AG04450 (cell line): ENCODE results near the gene ADIPOR2. TPM values are rescaled to one million over a fixed set of nuclear protein-coding genes. Genes with fewer than 3 reads are reported as not detected.

ENCODE experiments used
- CTCF ChIA-PET: fragments of 300-600, 350-600 bp; formaldehyde crosslinking; extraction: SDS; loops from one replicate; lab custom pipeline; 2022; ENCODE audit warnings: antibody characterized with exemption, inconsistent platforms; lab: Charles Lee
- POLR2A ChIA-PET: fragments of 350-600 bp; formaldehyde crosslinking; extraction: SDS; loops from one replicate; lab custom pipeline; 2021; ENCODE audit warnings: antibody characterized with exemption, inconsistent platforms; lab: Yijun Ruan, JAX
- DNase-seq: peaks from one replicate; pipeline ENCODE4 v3.0.0-alpha.2; 2011; ENCODE audit warnings: low read depth, low spot score
- H3K27ac ChIP-seq: one replicate; pipeline ENCODE4 v1.5.1; 2012; ENCODE audit warnings: low read depth, low read length, control low read depth
- H3K27me3 ChIP-seq: one replicate; pipeline ENCODE4 v1.6.0; 2012; ENCODE audit warnings: low read length; ENCODE audit not compliant: control insufficient read depth, insufficient read depth
- H3K4me3 ChIP-seq: 2 replicates; pipeline ENCODE4 v1.5.1; 2011; ENCODE audit warnings: mild to moderate bottlenecking, low read depth, low read length, control low read depth
- H3K9me3 ChIP-seq: 2 replicates; pipeline ENCODE4 v1.5.1; 2012; ENCODE audit warnings: low read length; ENCODE audit not compliant: control insufficient read depth, insufficient read depth
- CTCF ChIP-seq: IDR thresholded peaks from 2 replicates; pipeline ENCODE4 v1.5.1; 2011; ENCODE audit warnings: low read depth, low read length, control low read depth, inconsistent platforms
- polyA plus RNA-seq: library from polyadenylated mRNA; depleted of rRNA; stranded (reverse); fragments of >200 nt; gene quantifications from 2 replicates; pipeline ENCODE4 v1.2.3, GENCODE V29; 2011

The ADIPOR2 gene
- polyA plus RNA-seq, 1 experiment = 39.5 TPM

DNA sequence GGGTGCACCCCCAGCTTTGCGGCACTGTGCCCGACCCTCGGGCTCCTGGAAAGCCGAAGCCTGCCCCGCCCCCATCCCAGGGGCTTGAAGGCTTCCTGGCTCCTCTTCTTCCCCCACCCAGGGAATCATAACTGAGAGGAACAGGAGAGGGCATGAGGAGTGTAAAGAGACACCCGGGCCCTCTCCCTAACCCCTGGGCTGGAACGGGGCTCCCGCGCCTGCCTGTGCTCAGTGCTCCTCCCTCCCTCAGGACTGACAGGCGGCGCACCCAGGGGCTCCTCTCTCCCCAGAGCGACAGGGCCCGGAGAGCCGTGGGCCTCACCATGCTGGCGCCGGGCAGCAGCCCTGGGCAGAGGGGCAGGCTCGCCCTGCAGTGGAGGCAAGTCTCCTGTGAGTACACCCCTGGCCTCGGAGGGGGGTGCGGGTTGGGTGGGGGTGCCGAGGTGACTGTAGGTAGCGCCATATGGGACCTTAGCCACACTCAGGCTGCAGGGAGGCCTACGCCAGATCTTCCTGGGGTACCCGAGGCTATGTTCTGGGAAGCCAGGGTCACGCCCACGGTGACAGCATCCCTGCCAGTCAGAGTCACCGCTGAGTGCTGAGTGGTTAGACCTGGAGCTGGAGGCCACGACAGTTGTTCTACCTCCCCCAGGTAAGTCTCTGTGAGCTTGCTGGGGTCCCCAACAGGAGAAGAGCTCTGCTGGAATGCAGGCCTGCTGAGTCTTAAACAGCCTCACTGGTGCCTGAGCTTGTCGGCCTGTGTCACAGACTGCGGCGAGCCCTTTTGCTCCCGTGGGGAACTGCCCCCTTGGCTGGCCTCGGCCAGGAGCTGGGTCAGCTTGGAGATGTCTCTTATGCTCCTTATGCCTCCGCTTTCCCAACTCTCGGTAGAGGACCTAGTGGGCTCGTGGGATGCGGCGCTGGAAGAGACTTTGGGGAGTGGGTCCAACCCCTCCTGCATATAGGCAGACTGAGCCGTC is 137.2 kb downstream of the ADIPOR2 start:
- CTCF ChIA-PET = no interaction called here
- H3K9me3 ChIP-seq = no peaks in the 10 kb centered on the region; the same call in 1 of the 2 replicates
- TF ChIP-seq CTCF = no peak
- no peak overlapping the region for H3K27ac ChIP-seq
- DNase-seq = no peak
- peaks cover 65% of the 10 kb centered on the region for H3K27me3 ChIP-seq
- POLR2A ChIA-PET = no interaction called here
- H3K4me3 ChIP-seq = no peak overlapping the region

DNA sequence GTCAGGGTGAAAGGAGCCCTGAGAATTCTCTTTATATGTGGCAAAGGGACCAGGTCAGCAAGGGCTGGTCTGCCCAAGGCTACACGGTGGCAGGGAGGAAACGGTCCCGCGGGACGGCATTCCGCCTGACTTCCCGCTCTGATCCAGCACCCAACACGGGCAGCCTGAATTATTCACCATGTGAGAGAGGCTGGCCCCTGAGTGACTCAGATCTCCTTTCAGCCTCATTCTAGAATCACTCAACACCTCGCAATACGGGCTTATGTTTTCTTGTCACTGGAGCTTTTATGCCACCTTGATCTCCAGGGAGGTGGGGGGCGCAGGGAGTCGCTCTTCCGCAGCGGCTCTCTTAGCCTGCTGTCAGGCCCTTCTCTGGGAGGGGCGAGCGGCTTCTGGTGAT is 138.0 kb downstream of the ADIPOR2 start:
- H3K27me3 ChIP-seq = peaks cover 64% of the 10 kb centered on the region
- no peak for DNase-seq

GRCh38 chr12:1829306-1829900 is 138.5 kb downstream of the ADIPOR2 start:
- TF ChIP-seq CTCF = no peak
- ChIA-PET POLR2A (no interaction called here), CTCF (no interaction called here)
- Histone ChIP-seq H3K27me3 (peaks cover 63% of the 10 kb centered on the region), H3K4me3 (no peak overlapping the region), H3K27ac (no peak overlapping the region), H3K9me3 (no peaks in the 10 kb centered on the region; the same call in 1 of the 2 replicates)
- DNase-seq = no peak

More for the DNA sequence above, 138.0 kb downstream of the ADIPOR2 start:
- CTCF ChIA-PET = no interaction called here
- Histone ChIP-seq H3K9me3 (no peaks in the 10 kb centered on the region; the same call in 1 of the 2 replicates), H3K4me3 (no peak overlapping the region), H3K27ac (no peak overlapping the region)
- TF ChIP-seq CTCF = no peak
- POLR2A ChIA-PET = no interaction called here

DNA sequence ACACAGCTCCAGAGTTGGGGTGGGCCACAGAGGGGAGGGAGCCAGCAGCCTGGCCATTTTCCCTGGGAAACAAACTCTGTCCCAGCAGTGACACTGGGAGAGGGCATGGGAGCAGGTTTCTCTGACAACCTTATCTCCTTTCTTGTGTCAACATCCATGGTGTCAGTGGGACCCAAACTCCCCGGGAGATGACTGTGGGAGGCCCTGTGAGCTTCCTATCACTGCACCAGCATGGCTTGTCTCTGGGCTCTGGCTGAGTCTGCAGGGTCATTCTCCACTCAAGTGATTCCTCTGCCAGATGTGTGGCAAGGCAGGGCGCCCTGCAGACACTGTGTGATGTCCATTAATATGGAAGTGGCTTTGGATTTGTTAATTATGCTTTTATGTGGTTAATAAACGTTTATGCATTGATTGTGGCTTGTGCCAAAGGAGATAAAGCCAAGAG is 139.6 kb downstream of the ADIPOR2 start:
- DNase-seq = no peak
- Histone ChIP-seq H3K9me3 (no peaks in the 10 kb centered on the region; the same call in 1 of the 2 replicates), H3K4me3 (no peak overlapping the region), H3K27ac (no peak overlapping the region), H3K27me3 (peaks cover 57% of the 10 kb centered on the region)
- ChIA-PET CTCF (no interaction called here), POLR2A (no interaction called here)
- TF ChIP-seq CTCF = no peak
